ENCODE measurements around the gene PRR30. TPM values are rescaled to one million over a fixed set of nuclear protein-coding genes. Genes with fewer than 3 reads are reported as not detected.

The PRR30 gene
- total RNA-seq, 3 donors from 2014 or later = not detected

DNA sequence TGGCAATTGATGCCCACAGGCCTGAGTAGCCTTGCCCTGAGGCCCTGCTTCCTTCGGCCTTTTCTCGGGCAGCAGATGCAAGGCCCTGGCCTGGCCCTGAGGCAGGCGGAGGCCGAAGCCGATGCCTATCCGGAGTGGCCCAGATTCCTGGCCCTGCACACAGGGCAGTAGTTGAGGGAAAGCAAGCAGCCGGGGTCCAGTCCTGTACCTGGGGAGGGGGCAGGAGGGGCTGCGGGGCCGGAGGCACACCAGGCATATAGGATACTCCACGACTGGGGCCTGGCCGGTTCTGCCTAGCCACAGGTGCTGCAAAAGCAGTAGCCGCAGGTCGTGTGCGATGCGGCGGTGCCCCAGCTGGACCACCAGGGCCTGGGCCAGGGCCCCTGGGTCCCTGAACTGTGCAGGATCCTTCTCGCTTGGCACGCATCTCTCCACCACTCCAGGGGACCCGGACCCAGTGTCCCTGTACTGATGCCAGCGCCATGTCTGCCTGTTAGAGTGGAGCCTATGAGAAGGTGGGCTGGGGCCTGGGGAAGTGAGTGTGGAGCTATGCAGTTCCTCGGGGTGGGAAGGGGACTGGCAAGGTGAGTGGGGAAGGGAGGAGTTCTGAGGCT lies 1.8 kb downstream of the PRR30 start:
- intact Hi-C loops (cut with DNase I; ENCODE audit: low total_unique reads) = no loop called here
- no peak for DNase-seq (ENCODE audit: low spot score in 2 of 2)
- H3K36me3 ChIP-seq = no peaks in the 10 kb centered on the region
- no peak overlapping the region for H3K27ac ChIP-seq
- H3K27me3 ChIP-seq = no peaks in the 10 kb centered on the region
- H3K9me3 ChIP-seq = no peaks in the 10 kb centered on the region
- H3K4me3 ChIP-seq = no peak overlapping the region
- peaks cover 7 to 10% of the 10 kb centered on the region in 2 donors for H3K4me1 ChIP-seq
- no peak for TF ChIP-seq POLR2AphosphoS5 (IDR thresholded peaks at IDR 0.05)
- TF ChIP-seq, protein P1, sequence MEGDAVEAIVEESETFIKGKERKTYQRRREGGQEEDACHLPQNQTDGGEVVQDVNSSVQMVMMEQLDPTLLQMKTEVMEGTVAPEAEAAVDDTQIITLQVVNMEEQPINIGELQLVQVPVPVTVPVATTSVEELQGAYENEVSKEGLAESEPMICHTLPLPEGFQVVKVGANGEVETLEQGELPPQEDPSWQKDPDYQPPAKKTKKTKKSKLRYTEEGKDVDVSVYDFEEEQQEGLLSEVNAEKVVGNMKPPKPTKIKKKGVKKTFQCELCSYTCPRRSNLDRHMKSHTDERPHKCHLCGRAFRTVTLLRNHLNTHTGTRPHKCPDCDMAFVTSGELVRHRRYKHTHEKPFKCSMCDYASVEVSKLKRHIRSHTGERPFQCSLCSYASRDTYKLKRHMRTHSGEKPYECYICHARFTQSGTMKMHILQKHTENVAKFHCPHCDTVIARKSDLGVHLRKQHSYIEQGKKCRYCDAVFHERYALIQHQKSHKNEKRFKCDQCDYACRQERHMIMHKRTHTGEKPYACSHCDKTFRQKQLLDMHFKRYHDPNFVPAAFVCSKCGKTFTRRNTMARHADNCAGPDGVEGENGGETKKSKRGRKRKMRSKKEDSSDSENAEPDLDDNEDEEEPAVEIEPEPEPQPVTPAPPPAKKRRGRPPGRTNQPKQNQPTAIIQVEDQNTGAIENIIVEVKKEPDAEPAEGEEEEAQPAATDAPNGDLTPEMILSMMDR (IDR thresholded peaks at IDR 0.05) = no peak
- no peak for TF ChIP-seq POLR2A (IDR thresholded peaks at IDR 0.05)

DNA sequence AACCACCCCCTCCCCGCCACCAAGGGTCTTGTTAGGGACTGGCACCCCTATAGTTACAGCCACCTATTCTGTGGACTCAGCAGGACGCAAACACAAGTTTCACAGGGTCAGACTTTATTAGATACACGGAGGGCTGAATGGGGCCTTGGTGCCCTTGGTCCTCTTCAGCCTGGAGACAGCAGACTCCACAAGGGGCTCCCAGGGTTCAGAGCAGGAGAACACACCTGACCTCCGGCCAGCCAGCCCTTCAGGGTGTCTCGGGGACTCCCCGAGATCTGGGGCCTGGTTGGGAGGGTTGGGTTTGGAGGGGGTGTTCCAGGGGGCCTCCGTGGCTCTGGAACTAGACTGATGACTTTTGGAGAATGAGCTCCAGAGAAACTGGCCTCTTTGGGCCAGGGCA lies 2.5 kb downstream of the PRR30 start:
- H3K27me3 ChIP-seq = no peaks in the 10 kb centered on the region
- H3K4me3 ChIP-seq = no peak overlapping the region
- DNase-seq (ENCODE audit: low spot score in 2 of 2) = no peak
- intact Hi-C loops (cut with DNase I; ENCODE audit: low total_unique reads) = no loop called here
- no peaks in the 10 kb centered on the region for H3K9me3 ChIP-seq
- H3K36me3 ChIP-seq = no peaks in the 10 kb centered on the region
- H3K27ac ChIP-seq = no peak overlapping the region
- peaks cover 7 to 10% of the 10 kb centered on the region in 2 donors for H3K4me1 ChIP-seq
- TF ChIP-seq, protein P1 (IDR thresholded peaks at IDR 0.05) = no peak
- TF ChIP-seq POLR2AphosphoS5 (IDR thresholded peaks at IDR 0.05) (no peak), POLR2A (IDR thresholded peaks at IDR 0.05) (no peak)

DNA sequence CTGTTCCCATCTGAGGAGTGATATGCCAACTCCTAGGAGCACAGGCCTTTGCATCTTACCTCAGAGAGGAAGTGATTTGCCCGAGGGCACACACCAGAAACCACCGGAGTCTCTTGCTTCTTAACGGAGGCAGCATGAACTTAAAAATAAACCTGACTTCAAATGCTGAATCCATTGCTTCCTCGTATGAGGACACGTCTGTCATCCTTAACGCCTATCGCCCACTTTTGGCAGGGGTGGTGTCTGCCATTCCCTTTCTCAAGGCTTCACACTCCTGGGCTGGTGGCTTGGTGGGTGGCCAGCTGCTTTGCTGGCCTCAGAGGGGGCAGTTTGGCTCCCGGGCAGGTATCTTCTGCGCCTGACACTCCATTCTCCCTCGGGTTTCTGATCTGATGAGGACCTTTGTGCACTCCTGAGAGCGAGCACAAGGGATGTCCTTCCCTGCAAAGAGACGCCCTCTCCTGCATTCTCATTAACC lies 3.7 kb downstream of the PRR30 start:
- H3K27ac ChIP-seq = no peak overlapping the region
- TF ChIP-seq, protein P1 (IDR thresholded peaks at IDR 0.05) = no peak
- no peak for TF ChIP-seq POLR2AphosphoS5 (IDR thresholded peaks at IDR 0.05)
- TF ChIP-seq POLR2A (IDR thresholded peaks at IDR 0.05) = no peak
- intact Hi-C loops (cut with DNase I; ENCODE audit: low total_unique reads) = no loop called here

DNA sequence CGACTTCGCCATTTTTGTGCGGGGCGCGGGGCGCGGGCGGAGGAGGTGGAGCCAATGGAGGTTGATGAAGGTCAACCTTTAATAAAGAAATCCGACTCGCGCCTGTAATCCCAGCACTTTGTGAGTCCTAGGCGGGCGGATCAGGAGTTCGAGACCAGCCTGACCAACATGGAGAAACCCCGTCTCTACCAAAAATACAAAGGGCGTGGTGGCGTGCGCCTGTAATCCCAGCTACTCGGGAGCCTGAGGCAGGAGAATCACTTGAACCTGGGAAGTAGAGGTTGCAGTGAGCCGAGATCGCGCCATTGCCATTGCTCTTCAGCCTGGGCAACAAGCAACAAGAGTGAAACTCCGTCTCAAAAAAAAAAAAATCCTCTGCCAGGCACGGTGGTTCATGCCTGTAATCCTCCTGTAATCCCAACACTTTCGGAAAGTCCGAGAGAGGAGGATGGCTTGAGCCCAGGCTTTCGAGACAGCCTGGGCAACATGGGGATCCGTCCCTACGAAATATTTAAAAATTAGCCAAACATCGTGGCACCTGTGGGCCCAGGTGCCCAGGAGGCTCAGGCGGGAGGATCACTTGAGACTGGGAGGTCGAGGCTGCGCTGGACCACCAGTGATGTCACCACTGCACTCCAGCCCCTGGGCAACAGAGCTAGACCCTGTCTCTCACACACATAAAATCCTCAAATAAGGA lies 4.3 kb downstream of the PRR30 start:
- Histone ChIP-seq H3K4me1 (peaks cover 7 to 10% of the 10 kb centered on the region in 2 donors), H3K36me3 (no peaks in the 10 kb centered on the region), H3K9me3 (no peaks in the 10 kb centered on the region), H3K4me3 (peak overlapping the region; percentile 92 to 99 (median 99)), H3K27me3 (no peaks in the 10 kb centered on the region), H3K27ac (peak overlapping the region; percentile 88 to 92)
- TF ChIP-seq POLR2A (IDR thresholded peaks at IDR 0.05) (no peak), POLR2AphosphoS5 (IDR thresholded peaks at IDR 0.05) (peak in 1 of 3 donors; percentile 8)
- TF ChIP-seq, protein P1 (IDR thresholded peaks at IDR 0.05) = no peak
- DNase-seq (ENCODE audit: low spot score in 2 of 2) = no peak
- intact Hi-C loops (cut with DNase I; ENCODE audit: low total_unique reads) = no loop called here

More for the DNA sequence above, 3.7 kb downstream of the PRR30 start:
- peaks cover 7 to 10% of the 10 kb centered on the region in 2 donors for H3K4me1 ChIP-seq
- H3K36me3 ChIP-seq = no peaks in the 10 kb centered on the region
- H3K27me3 ChIP-seq = no peaks in the 10 kb centered on the region
- no peaks in the 10 kb centered on the region for H3K9me3 ChIP-seq
- no peak overlapping the region for H3K4me3 ChIP-seq
- DNase-seq (ENCODE audit: low spot score in 2 of 2) = no peak
